ENCODE results near the gene NOVA2. TPM values are rescaled to one million over a fixed set of nuclear protein-coding genes. Genes with fewer than 3 reads are reported as not detected.

Gene NOVA2
- total and polyA plus RNA-seq, 9 of the 15 experiments (the other 6 are each of a cell fraction or from before 2014, with no cell fraction given): not detected

DNA sequence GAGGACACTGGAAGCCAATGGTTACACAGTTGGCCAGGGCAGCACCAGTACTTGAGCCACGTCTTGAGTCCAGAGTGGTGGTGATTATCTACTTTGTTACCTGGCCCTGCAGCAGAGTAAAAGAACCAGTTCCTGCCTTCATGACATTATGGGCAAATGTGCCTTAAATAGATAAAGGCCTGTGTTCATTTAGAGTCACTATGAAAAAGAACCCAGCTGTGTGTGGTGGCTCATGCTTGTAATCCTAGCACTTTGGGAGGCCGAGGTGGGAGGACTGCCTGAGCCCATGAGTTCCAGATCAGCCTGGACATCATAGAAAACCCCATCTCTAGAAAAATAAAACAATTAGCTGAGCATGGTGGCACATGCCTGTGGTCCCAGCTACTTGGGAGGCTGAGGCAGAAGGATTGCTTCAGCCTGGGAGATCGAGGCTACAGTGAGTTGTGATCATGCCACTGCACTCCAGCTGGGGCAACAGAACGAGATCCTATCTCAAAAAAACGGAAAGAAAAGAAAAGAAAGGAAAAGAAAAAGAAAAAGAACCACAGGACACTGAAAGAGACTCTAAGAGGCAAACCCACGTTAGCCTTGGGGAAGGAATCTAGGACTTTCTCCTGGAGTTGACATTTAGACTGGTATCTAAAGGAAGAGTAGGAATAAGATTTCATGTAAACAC is 84.3 kb downstream of the NOVA2 start (continued):
- 0 out of 3 replicates have a peak, but pooled peaks of 1 of the 2 experiments have one; percentile 17 for TF ChIP-seq CBX3 (IDR thresholded peaks at IDR 0.05; ENCODE audit: borderline replicate concordance in 1 of 2, low read length in 2 of 2)
- TF ChIP-seq GABPB1 (CRISPR knock-in tag; IDR thresholded peaks at IDR 0.05): no peak
- TF ChIP-seq TBL1XR1 (IDR thresholded peaks at IDR 0.05; ENCODE audit: low read length in 2 of 2): no peak
- TF ChIP-seq, protein P1, sequence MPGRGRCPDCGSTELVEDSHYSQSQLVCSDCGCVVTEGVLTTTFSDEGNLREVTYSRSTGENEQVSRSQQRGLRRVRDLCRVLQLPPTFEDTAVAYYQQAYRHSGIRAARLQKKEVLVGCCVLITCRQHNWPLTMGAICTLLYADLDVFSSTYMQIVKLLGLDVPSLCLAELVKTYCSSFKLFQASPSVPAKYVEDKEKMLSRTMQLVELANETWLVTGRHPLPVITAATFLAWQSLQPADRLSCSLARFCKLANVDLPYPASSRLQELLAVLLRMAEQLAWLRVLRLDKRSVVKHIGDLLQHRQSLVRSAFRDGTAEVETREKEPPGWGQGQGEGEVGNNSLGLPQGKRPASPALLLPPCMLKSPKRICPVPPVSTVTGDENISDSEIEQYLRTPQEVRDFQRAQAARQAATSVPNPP (IDR thresholded peaks at IDR 0.05; ENCODE audit: borderline replicate concordance, insufficient read depth, insufficient read length): no peak
- no peak for TF ChIP-seq ZNF143 (CRISPR knock-in tag; IDR thresholded peaks at IDR 0.05)
- TF ChIP-seq TFAM (CRISPR knock-in tag; conservative IDR thresholded peaks at IDR 0.05): no peak
- no peak for TF ChIP-seq ETV6 (IDR thresholded peaks at IDR 0.05; ENCODE audit: borderline replicate concordance in 1 of 2, low read depth in 2 of 2, low read length in 1 of 2)
- TF ChIP-seq ETV6 (CRISPR knock-in tag; IDR thresholded peaks at IDR 0.05; ENCODE audit: borderline replicate concordance): no peak
- TF ChIP-seq, protein P2, sequence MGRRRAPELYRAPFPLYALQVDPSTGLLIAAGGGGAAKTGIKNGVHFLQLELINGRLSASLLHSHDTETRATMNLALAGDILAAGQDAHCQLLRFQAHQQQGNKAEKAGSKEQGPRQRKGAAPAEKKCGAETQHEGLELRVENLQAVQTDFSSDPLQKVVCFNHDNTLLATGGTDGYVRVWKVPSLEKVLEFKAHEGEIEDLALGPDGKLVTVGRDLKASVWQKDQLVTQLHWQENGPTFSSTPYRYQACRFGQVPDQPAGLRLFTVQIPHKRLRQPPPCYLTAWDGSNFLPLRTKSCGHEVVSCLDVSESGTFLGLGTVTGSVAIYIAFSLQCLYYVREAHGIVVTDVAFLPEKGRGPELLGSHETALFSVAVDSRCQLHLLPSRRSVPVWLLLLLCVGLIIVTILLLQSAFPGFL (CRISPR knock-in tag; IDR thresholded peaks at IDR 0.05): no peak
- no peak for TF ChIP-seq KDM5B (IDR thresholded peaks at IDR 0.05; ENCODE audit: insufficient replicate concordance, low read depth, low read length)
- no peak for TF ChIP-seq ZNF197 (CRISPR knock-in tag; IDR thresholded peaks at IDR 0.05; ENCODE audit: low read depth)
- TF ChIP-seq ZNF41 (CRISPR knock-in tag; conservative IDR thresholded peaks at IDR 0.05): no peak
- TF ChIP-seq, protein P3, sequence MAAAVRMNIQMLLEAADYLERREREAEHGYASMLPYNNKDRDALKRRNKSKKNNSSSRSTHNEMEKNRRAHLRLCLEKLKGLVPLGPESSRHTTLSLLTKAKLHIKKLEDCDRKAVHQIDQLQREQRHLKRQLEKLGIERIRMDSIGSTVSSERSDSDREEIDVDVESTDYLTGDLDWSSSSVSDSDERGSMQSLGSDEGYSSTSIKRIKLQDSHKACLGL (CRISPR knock-in tag; IDR thresholded peaks at IDR 0.05; ENCODE audit: borderline replicate concordance, poor library complexity, severe bottlenecking): no peak
- TF ChIP-seq ATF7 (IDR thresholded peaks at IDR 0.05): peak; percentile 12; the same call in 1 of the 2 replicates
- TF ChIP-seq PYGO2 (tag; IDR thresholded peaks at IDR 0.05): no peak
- TF ChIP-seq KLF16 (IDR thresholded peaks at IDR 0.05): peak; percentile 34; the same call in 1 of the 2 replicates
- TF ChIP-seq FUS (optimal IDR thresholded peaks at IDR 0.05; ENCODE audit: low read depth, low read length): no peak
- TF ChIP-seq, protein P4, sequence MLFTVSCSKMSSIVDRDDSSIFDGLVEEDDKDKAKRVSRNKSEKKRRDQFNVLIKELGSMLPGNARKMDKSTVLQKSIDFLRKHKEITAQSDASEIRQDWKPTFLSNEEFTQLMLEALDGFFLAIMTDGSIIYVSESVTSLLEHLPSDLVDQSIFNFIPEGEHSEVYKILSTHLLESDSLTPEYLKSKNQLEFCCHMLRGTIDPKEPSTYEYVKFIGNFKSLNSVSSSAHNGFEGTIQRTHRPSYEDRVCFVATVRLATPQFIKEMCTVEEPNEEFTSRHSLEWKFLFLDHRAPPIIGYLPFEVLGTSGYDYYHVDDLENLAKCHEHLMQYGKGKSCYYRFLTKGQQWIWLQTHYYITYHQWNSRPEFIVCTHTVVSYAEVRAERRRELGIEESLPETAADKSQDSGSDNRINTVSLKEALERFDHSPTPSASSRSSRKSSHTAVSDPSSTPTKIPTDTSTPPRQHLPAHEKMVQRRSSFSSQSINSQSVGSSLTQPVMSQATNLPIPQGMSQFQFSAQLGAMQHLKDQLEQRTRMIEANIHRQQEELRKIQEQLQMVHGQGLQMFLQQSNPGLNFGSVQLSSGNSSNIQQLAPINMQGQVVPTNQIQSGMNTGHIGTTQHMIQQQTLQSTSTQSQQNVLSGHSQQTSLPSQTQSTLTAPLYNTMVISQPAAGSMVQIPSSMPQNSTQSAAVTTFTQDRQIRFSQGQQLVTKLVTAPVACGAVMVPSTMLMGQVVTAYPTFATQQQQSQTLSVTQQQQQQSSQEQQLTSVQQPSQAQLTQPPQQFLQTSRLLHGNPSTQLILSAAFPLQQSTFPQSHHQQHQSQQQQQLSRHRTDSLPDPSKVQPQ (CRISPR knock-in tag; IDR thresholded peaks at IDR 0.05; ENCODE audit: borderline replicate concordance): no peak
- TF ChIP-seq E2F3 (CRISPR knock-in tag; IDR thresholded peaks at IDR 0.05): no peak
- peak; percentile 90 for TF ChIP-seq CBFA2T3 (IDR thresholded peaks at IDR 0.05)
- peak; percentile 22; the same call in 1 of the 2 replicates for TF ChIP-seq SMARCE1 (IDR thresholded peaks at IDR 0.05)
- TF ChIP-seq, protein P5, sequence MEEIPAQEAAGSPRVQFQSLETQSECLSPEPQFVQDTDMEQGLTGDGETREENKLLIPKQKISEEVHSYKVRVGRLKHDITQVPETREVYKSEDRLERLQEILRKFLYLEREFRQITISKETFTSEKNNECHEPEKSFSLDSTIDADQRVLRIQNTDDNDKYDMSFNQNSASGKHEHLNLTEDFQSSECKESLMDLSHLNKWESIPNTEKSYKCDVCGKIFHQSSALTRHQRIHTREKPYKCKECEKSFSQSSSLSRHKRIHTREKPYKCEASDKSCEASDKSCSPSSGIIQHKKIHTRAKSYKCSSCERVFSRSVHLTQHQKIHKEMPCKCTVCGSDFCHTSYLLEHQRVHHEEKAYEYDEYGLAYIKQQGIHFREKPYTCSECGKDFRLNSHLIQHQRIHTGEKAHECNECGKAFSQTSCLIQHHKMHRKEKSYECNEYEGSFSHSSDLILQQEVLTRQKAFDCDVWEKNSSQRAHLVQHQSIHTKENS (CRISPR knock-in tag; IDR thresholded peaks at IDR 0.05): no peak
